HepG2 (cell line): ENCODE data around the gene SOBP. TPM values are rescaled to one million over a fixed set of nuclear protein-coding genes. Genes with fewer than 3 reads are reported as not detected.

Experiments
- ATAC-seq: fragments of 200-7000 bp; cut with Tn5 transposase; 3 replicates; pipeline ENCODE4 v1.9.1; 2020; ENCODE audit warnings: mild to moderate bottlenecking, moderate library complexity
- BruUV-seq: library from RNA; stranded (reverse); fragments of 400-500 nt; replicated peaks from 2 replicates; lab custom pipeline; 2021; lab: Mats Ljungman, UMichigan
- CTCF ChIA-PET: fragments of 300-600 bp; formaldehyde crosslinking; extraction: SDS; loops from one replicate; lab custom pipeline; 2021; ENCODE audit warnings: low total read pairs, inconsistent platforms, low intra/inter-chr PET ratio; lab: Yijun Ruan, JAX
- POLR2A ChIA-PET: fragments of 350-600 bp; sonication (Branson Sonifier 250); formaldehyde crosslinking; loops from one replicate; lab custom pipeline; 2020; ENCODE audit warnings: antibody characterized with exemption, inconsistent platforms; lab: Yijun Ruan, JAX
- DNase-seq: peaks from one replicate; pipeline ENCODE4 v3.0.0-alpha.2; 2015; ENCODE audit warnings: low spot score
- FAIRE-seq: peaks from 3 replicates; lab custom pipeline; 2011; peaks lifted over from hg19 to GRCh38; lab: Jason Lieb, UNC
- H2AFZ ChIP-seq: one replicate; pipeline ENCODE4 v1.6.1; 2011; ENCODE audit warnings: low read length, inconsistent platforms
- H3K27ac ChIP-seq: fragments of 300-600 bp; 3 replicates; pipeline ENCODE4 v1.8.0; 2011; ENCODE audit warnings: mixed run types, mild to moderate bottlenecking, mixed read lengths, low read length, inconsistent platforms; ENCODE audit not compliant: insufficient read depth; ENCODE audit errors: extremely low read length
- H3K27me3 ChIP-seq, 2 experiments: fragments of 200-600 bp in 1 of 2; 2 replicates in 1 of 2; 3 replicates in 1 of 2; pipeline versions ENCODE4 v1.6.0 to v1.8.0; 2011; ENCODE audit warnings: low read length in 2 of 2, mild to moderate bottlenecking in 2 of 2, moderate library complexity in 2 of 2, inconsistent platforms in 1 of 2; ENCODE audit not compliant: insufficient read depth in 2 of 2, control insufficient read depth in 1 of 2
- H3K36me3 ChIP-seq, 2 experiments: fragments of 200-600 bp in 1 of 2; replicated peaks in 1 of 2; 2 replicates in 1 of 2; 3 replicates in 1 of 2; pipeline versions ENCODE4 v1.5.1 to v1.8.0; 2011; ENCODE audit warnings: low read length in 2 of 2, inconsistent platforms in 1 of 2; ENCODE audit not compliant: insufficient read depth in 2 of 2, control insufficient read depth in 1 of 2
- H3K4me1 ChIP-seq: 2 replicates; pipeline ENCODE4 v1.5.1; 2012; ENCODE audit warnings: low read length, inconsistent platforms; ENCODE audit not compliant: insufficient read depth
- H3K4me2 ChIP-seq: 2 replicates; pipeline ENCODE4 v1.6.0; 2011; ENCODE audit warnings: low read depth, low read length, inconsistent platforms
- H3K4me3 ChIP-seq, 3 experiments: fragments of 200-600 bp in 1 of 3; sonication (generic), shearing (Covaris generic) in 1 of 3; replicated peaks in 1 of 3; 2 replicates each; pipeline ENCODE4 v1.5.1; 2011 to 2016; ENCODE audit warnings: low read length in 3 of 3, inconsistent platforms in 2 of 3, low read depth in 2 of 3, mild to moderate bottlenecking in 2 of 3, control low read depth in 1 of 3, mixed read lengths in 1 of 3; ENCODE audit not compliant: insufficient read depth in 1 of 3
- H3K79me2 ChIP-seq: one replicate; pipeline ENCODE4 v1.6.1; 2011; ENCODE audit warnings: low read length, inconsistent platforms; ENCODE audit not compliant: insufficient read depth
- H3K9ac ChIP-seq: 2 replicates; pipeline ENCODE4 v1.6.0; 2011; ENCODE audit warnings: mild to moderate bottlenecking, low read depth, low read length, inconsistent platforms; ENCODE audit not compliant: insufficient read depth
- H3K9me3 ChIP-seq: 2 replicates; pipeline ENCODE4 v1.5.1; 2012; ENCODE audit warnings: mild to moderate bottlenecking, low read length
- H4K20me1 ChIP-seq: 2 replicates; pipeline ENCODE4 v1.6.0; 2011; ENCODE audit warnings: inconsistent platforms, mild to moderate bottlenecking, low read length, moderate library complexity; ENCODE audit not compliant: insufficient read depth
- CREM ChIP-seq, 2 experiments: sonication (generic) in 1 of 2; formaldehyde crosslinking in 1 of 2; IDR thresholded peaks; 2 replicates each; pipeline versions ENCODE4 v1.4.0 to v1.6.1; 2016 to 2020; ENCODE audit warnings: antibody characterized with exemption in 1 of 2, mild to moderate bottlenecking in 1 of 2, missing genetic modification reagents in 1 of 2
- ERF ChIP-seq: IDR thresholded peaks from 2 replicates; pipeline ENCODE4 v1.6.1; 2018; ENCODE audit warnings: missing biosample characterization, missing genetic modification reagents
- MTA1 ChIP-seq: sonication (generic); formaldehyde crosslinking; IDR thresholded peaks from 2 replicates; pipeline ENCODE4 v1.4.0; 2020; ENCODE audit warnings: missing genetic modification reagents, mild to moderate bottlenecking, borderline replicate concordance
- NFKB2 ChIP-seq: sonication (generic); formaldehyde crosslinking; IDR thresholded peaks from 2 replicates; pipeline ENCODE4 v1.4.0; 2020; ENCODE audit warnings: missing genetic modification reagents, borderline replicate concordance
- NR2F2 ChIP-seq: IDR thresholded peaks from 2 replicates; pipeline ENCODE4 v1.6.1; 2012; ENCODE audit warnings: low read depth, inconsistent platforms, borderline replicate concordance
- PBX3 ChIP-seq: sonication (generic); formaldehyde crosslinking; IDR thresholded peaks from 2 replicates; pipeline ENCODE4 v1.8.1; 2023; ENCODE audit warnings: missing genetic modification reagents, inconsistent platforms, borderline replicate concordance
- PTBP1 ChIP-seq: fragments of 200-400 bp; formaldehyde crosslinking; IDR thresholded peaks from 2 replicates; pipeline ENCODE4 v1.6.1; 2018; ENCODE audit warnings: low read length, low read depth; ENCODE audit not compliant: poor library complexity, severe bottlenecking
- TIGD3 ChIP-seq: sonication (generic); formaldehyde crosslinking; IDR thresholded peaks from 2 replicates; pipeline ENCODE4 v1.5.1; 2020; ENCODE audit warnings: mild to moderate bottlenecking, missing genetic modification reagents, borderline replicate concordance
- ZMAT3 ChIP-seq: sonication (generic); formaldehyde crosslinking; conservative IDR thresholded peaks from 2 replicates; pipeline ENCODE4 v1.7.0; 2021; ENCODE audit warnings: missing genetic modification reagents
- ZMYM4 ChIP-seq: sonication (generic); formaldehyde crosslinking; IDR thresholded peaks from 2 replicates; pipeline ENCODE4 v1.8.1; 2023; ENCODE audit warnings: mild to moderate bottlenecking, missing genetic modification reagents
- ZNF343 ChIP-seq: sonication (generic); formaldehyde crosslinking; IDR thresholded peaks from 2 replicates; pipeline ENCODE4 v1.4.0; 2020; ENCODE audit warnings: mild to moderate bottlenecking, missing genetic modification reagents
- ZNF724P ChIP-seq: sonication (generic); formaldehyde crosslinking; IDR thresholded peaks from 2 replicates; pipeline ENCODE4 v1.8.0; 2022; ENCODE audit warnings: missing genetic modification reagents, borderline replicate concordance
- WGBS: methylation state at CpG from one replicate; pipeline ENCODE4 v1.1.6; 2017; ENCODE audit warnings: low lambda C conversion rate; 5-methylcytosine and 5-hydroxymethylcytosine counted together
- in situ Hi-C: cut with HindIII; loops from 2 replicates; pipeline ENCODE4 v1.10.0; 2017; ENCODE audit warnings: low pct_unique_long_range_greater_than_20kb; ENCODE audit not compliant: extremely low pct_ligation_motif_present
- intact Hi-C: fragments of 100-400 bp; cut with micrococcal nuclease; formaldehyde crosslinking; loops from one replicate; pipeline ENCODE4 v1.10.0; 2022; ENCODE audit not compliant: unreplicated experiment
- polyA plus RNA-seq, 8 experiments: library from polyadenylated mRNA; depleted of rRNA in 3 of 8; stranded (reverse) in 7 of 8; unstranded in 1 of 8; fragments of >200 nt; fragmentation: Illumina TruSeq in 4 of 8; extraction: Trizol in 4 of 8; gene quantifications; 2 replicates each; pipeline versions ENCODE4 v1.2.1 to v1.2.3, GENCODE V29; 2011 to 2016; ENCODE audit warnings: low read depth in 4 of 8, missing spikeins in 1 of 8, mixed read lengths in 1 of 8; ENCODE audit not compliant: insufficient read depth in 1 of 8
- total RNA-seq, 5 experiments: library from RNA; depleted of rRNA; stranded (reverse); fragments of >200 nt; fragmentation: Illumina TruSeq; extraction: Trizol; gene quantifications; 2 replicates each; pipeline ENCODE4 v1.2.3, GENCODE V29; 2016; ENCODE audit warnings: low read depth in 1 of 5

SOBP gene
- total and polyA plus RNA-seq, 2 of the 13 experiments (the other 11 are each of a cell fraction or from before 2014, with no cell fraction given) = 1.5 to 6.9 TPM

- Histone ChIP-seq H3K4me2 (no peak overlapping the region), H3K36me3 (peaks cover 6 to 45% of the 10 kb centered on the region in 2 experiments), H2AFZ (no peak overlapping the region), H3K27me3 (no peaks in the 10 kb centered on the region), H3K27ac (no peak overlapping the region), H4K20me1 (no peaks in the 10 kb centered on the region), H3K4me1 (no peaks in the 10 kb centered on the region), H3K79me2 (no peaks in the 10 kb centered on the region), H3K9ac (no peak overlapping the region), H3K9me3 (no peaks in the 10 kb centered on the region), H3K4me3 (no peak overlapping the region)
- BruUV-seq = no TSS peak
- CTCF ChIA-PET = no interaction called here
- POLR2A ChIA-PET = no interaction called here
- no peak for FAIRE-seq
- intact Hi-C loops = no loop called here
- in situ Hi-C loops = no loop called here
- no peak for TF ChIP-seq TIGD3 (CRISPR knock-in tag)
- no peak for TF ChIP-seq NFKB2
- no peak for TF ChIP-seq ZNF343 (CRISPR knock-in tag)
- no peak for TF ChIP-seq ZMYM4 (CRISPR knock-in tag)
- TF ChIP-seq ZNF724P = no peak
- no peak for TF ChIP-seq NR2F2
- no peak for TF ChIP-seq ZMAT3 (CRISPR knock-in tag)
- no peak for TF ChIP-seq PTBP1
- TF ChIP-seq ERF (CRISPR knock-in tag) = no peak
- no peak for TF ChIP-seq MTA1 (CRISPR knock-in tag)
- no peak for TF ChIP-seq CREM (IDR thresholded peaks at IDR 0.05)
- no peak for TF ChIP-seq CREM (CRISPR knock-in tag; IDR thresholded peaks at IDR 0.05)
- no peak for TF ChIP-seq PBX3 (CRISPR knock-in tag)
- TF ChIP-seq, all 625 proteins: peak for 0
- ATAC-seq (no peak), DNase-seq (no peak)
- 97% methylated on average over 7 of the region's 9 CpGs for WGBS
These were observed 81.4 kb downstream of the SOBP start for GRCh38 chr6:107571354-107571753.
